Central memory CD8-positive, alpha-beta T cell (primary cell): ENCODE measurements around the gene PLA2G2D.
"Not testable (repeated sequence)": the region's sequence is repeated elsewhere in the genome, so short reads cannot be mapped to it uniquely, and the experiment has no call there.

Experiments
- ATAC-seq: fragments of 150-1000 bp; cut with Tn5 transposase; replicated peaks from 2 replicates; pipeline ENCODE4 v1.10.0; 2022; ENCODE audit warnings: mild to moderate bottlenecking, moderate FRiP score, moderate number of reproducible peaks; ENCODE audit not compliant: poor library complexity, severe bottlenecking; ENCODE audit errors: extremely low read depth
- DNase-seq, 2 donors: peaks; one replicate each; pipeline ENCODE4 v3.0.0; 2021; ENCODE audit warnings: low spot score in 2 of 2
- H3K27ac Mint-ChIP-seq: one replicate; pipeline ENCODE4 v1.8.0; 2022; ENCODE audit warnings: low read depth, mild to moderate bottlenecking, moderate library complexity, mixed read lengths
- H3K27me3 Mint-ChIP-seq: one replicate; pipeline ENCODE4 v1.8.0; 2022; ENCODE audit warnings: mixed read lengths
- H3K36me3 Mint-ChIP-seq: one replicate; pipeline ENCODE4 v1.8.0; 2022; ENCODE audit warnings: mild to moderate bottlenecking, moderate library complexity, mixed read lengths; ENCODE audit not compliant: insufficient read depth
- H3K4me1 Mint-ChIP-seq: one replicate; pipeline ENCODE4 v1.8.0; 2022; ENCODE audit warnings: mixed read lengths
- H3K4me3 Mint-ChIP-seq: one replicate; pipeline ENCODE4 v1.8.0; 2022; ENCODE audit warnings: mild to moderate bottlenecking, moderate library complexity, mixed read lengths
- H3K9me3 Mint-ChIP-seq: one replicate; pipeline ENCODE4 v1.8.0; 2022; ENCODE audit warnings: mixed read lengths

Gene PLA2G2D

DNA sequence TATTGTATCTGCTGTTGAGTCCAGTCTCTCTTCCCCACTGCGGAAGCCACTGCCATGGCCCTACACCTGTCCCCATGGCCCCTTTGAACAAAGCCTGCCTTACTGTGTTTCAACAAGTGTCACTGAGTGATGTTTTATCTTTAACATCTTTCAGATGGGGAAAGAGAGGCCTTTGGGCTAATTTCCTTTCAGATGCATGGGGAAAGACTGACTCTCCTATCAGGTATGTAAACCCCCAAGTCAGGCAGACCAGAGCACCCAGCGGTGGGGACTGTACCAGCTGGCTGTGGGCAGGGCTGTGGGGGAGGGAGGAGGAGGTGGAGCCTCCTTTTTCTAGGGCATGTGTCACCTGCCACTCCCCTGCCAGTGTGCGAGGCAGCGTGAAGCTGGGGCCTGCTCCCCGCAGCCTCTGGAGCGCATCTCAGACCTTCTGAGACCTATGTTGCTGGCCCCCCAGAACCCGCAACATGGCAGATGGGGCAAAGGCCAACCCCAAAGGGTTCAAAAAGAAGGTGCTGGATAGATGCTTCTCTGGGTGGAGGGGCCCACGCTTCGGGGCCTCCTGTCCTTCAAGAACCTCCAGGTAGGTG, 19.7 kb upstream of the PLA2G2D start, which contains the start of gene PLA2G2F:
Gene PLA2G2F, plus strand, starts transcription at position 363 of the 590 bp plus-strand sequence. Its CDS starts 105 bp downstream, at position 468.
- Mint-ChIP-seq H3K27ac (no peak within 1 kb of the TSS), H3K27me3 (peaks cover 19% of the 10 kb centered on the region), H3K4me1 (no peaks in the 10 kb centered on the region), H3K4me3 (no peak within 1 kb of the TSS), H3K36me3 (no peaks in the 10 kb centered on the region), H3K9me3 (no peaks in the 10 kb centered on the region)
- ATAC-seq (no peak), DNase-seq (no peak)

DNA sequence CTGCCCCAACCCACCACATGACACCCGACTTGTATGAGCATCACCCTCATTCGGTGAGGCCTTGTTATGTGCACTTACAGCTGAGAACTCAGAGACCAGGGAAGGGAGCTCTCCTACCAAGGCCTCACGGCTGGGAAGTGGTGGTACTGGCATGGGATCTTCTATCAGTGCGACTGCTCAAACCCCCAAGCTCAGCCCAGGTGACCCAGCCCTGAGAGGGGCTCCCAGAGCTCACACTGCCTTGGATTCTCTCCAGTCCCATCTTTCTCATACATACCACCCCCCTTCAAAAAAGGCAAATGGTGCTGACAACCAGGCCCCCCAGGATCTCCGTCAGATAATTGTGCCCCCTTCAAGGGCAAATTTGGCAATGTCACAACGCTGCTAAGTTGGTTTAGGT, 19.0 kb upstream of the PLA2G2D start:
- no peaks in the 10 kb centered on the region for H3K9me3 Mint-ChIP-seq
- no peaks in the 10 kb centered on the region for H3K36me3 Mint-ChIP-seq
- H3K27me3 Mint-ChIP-seq: peaks cover 25% of the 10 kb centered on the region
- no peak for DNase-seq
- no peaks in the 10 kb centered on the region for H3K4me1 Mint-ChIP-seq
- H3K27ac Mint-ChIP-seq: no peak overlapping the region
- no peak for ATAC-seq
- H3K4me3 Mint-ChIP-seq: no peak overlapping the region

DNA sequence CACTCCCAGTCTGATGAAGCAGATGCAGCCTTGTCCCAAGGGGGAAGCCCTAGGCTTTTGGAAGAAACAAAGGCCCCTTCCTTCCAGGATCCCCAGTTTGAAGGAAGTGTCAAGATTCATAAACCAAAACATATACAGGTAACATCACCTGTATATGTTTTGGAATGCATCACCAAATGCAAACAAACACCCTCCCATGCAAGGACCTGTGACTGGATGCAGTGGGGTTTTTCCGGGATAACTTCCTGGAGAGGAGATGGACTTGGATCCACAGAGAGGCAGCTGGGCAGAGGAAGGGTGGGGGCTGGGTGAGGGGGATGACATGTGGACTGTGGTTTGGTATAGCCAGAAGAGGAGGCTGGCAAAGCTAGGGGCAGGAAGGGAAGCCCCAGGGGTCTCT, 18.3 kb upstream of the PLA2G2D start:
- ATAC-seq (no peak), DNase-seq (no peak)
- Mint-ChIP-seq H3K9me3 (no peaks in the 10 kb centered on the region), H3K27me3 (peaks cover 28% of the 10 kb centered on the region), H3K27ac (no peak overlapping the region), H3K4me1 (no peaks in the 10 kb centered on the region), H3K4me3 (no peak overlapping the region), H3K36me3 (no peaks in the 10 kb centered on the region)

DNA sequence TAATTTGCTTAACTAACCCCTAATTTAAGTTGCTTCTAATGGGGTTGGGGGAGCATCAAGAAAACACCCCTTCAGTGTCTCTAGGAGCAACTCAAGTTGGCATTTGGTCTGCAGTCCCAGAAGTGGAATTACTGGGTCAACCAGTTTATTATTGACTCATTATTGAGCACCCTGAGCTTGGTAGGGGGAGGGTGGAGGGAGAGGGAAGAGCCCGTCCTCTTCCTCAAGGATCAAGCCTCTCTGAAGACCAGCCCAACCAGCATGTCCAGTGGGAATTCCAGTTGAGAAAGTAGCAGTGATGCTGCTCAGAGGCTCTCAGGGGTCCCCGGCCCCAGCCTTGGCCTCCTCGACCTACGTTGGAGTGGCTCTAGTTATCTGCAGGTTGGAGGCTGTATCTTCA, 17.7 kb upstream of the PLA2G2D start:
- no peaks in the 10 kb centered on the region for H3K9me3 Mint-ChIP-seq
- no peak overlapping the region for H3K4me3 Mint-ChIP-seq
- no peak for DNase-seq
- H3K4me1 Mint-ChIP-seq: no peaks in the 10 kb centered on the region
- no peak for ATAC-seq
- no peak overlapping the region for H3K27ac Mint-ChIP-seq
- H3K27me3 Mint-ChIP-seq: peaks cover 34% of the 10 kb centered on the region
- H3K36me3 Mint-ChIP-seq: no peaks in the 10 kb centered on the region

DNA sequence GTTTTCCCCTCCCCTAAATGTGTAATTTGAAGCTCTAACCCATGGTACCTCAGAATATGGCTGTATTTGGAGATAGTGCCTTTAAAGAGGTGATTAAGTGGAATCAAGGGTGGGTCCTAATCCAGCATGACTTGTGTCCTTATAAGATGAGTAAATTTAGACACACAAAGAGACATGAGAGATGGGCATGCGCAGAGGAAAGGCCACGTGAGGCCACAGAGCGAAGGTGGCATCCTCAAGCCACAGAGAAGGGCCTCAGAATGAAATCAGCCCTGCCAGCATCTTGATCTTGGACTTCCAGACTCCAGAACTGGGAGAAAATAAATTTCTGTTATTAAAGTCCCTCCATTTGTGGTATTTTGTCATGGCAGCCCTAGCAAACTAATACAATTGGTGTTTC, 16.9 kb upstream of the PLA2G2D start:
- DNase-seq: no peak
- no peak for ATAC-seq
- H3K27ac Mint-ChIP-seq: no peak overlapping the region
- H3K9me3 Mint-ChIP-seq: no peaks in the 10 kb centered on the region
- no peaks in the 10 kb centered on the region for H3K36me3 Mint-ChIP-seq
- peaks cover 37% of the 10 kb centered on the region for H3K27me3 Mint-ChIP-seq
- no peaks in the 10 kb centered on the region for H3K4me1 Mint-ChIP-seq
- no peak overlapping the region for H3K4me3 Mint-ChIP-seq

GRCh38 chr1:20134995-20135394, 15.7 kb upstream of the PLA2G2D start:
- no peaks in the 10 kb centered on the region for H3K4me1 Mint-ChIP-seq
- DNase-seq: no peak
- no peak for ATAC-seq
- H3K4me3 Mint-ChIP-seq: no peak overlapping the region
- H3K27me3 Mint-ChIP-seq: peaks cover 37% of the 10 kb centered on the region
- no peaks in the 10 kb centered on the region for H3K9me3 Mint-ChIP-seq
- H3K36me3 Mint-ChIP-seq: no peaks in the 10 kb centered on the region
- no peak overlapping the region for H3K27ac Mint-ChIP-seq

GRCh38 chr1:20130518-20130917, 11.2 kb upstream of the PLA2G2D start:
- ATAC-seq, H3K4me3 Mint-ChIP-seq, H3K36me3 Mint-ChIP-seq, DNase-seq, H3K4me1 Mint-ChIP-seq, H3K9me3 Mint-ChIP-seq, H3K27ac Mint-ChIP-seq: not testable (repeated sequence)
- H3K27me3 Mint-ChIP-seq: peaks cover 24% of the 10 kb centered on the region

DNA sequence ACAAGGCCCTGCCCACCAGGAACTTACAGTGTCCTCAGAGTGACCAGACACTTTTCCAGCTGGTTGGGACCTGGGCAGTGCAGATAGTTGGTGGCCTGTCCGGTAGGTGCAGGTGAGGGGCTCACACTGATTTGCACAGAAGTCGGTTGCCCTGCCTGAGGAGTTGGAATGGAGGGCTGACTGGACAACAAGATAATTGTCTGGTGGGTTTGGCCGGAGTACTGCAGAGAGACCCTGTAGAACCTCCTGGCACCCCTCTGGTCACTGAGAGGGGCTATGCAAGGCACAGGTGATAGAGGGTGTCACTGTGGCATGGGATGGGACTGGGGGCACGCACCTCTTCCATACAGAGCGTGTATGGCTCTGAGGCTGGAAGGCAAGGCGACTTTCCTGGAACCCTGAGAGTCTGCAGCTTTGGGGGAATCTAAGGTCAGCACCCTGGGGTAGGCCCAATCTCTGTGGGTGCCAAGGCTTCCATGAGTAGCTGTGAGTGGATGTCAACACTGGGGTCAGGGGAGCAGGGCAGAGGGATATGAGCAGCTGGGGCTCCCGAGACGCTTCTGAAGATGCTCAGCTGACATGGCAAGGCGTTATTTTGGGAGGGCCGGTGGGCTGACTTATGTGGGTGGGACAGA, 7.6 kb upstream of the PLA2G2D start:
- Mint-ChIP-seq H3K4me1 (no peaks in the 10 kb centered on the region), H3K36me3 (peaks cover 2% of the 10 kb centered on the region), H3K4me3 (no peak overlapping the region), H3K9me3 (no peaks in the 10 kb centered on the region), H3K27me3 (peaks cover 27% of the 10 kb centered on the region), H3K27ac (no peak overlapping the region)
- no peak for ATAC-seq
- no peak for DNase-seq

DNA sequence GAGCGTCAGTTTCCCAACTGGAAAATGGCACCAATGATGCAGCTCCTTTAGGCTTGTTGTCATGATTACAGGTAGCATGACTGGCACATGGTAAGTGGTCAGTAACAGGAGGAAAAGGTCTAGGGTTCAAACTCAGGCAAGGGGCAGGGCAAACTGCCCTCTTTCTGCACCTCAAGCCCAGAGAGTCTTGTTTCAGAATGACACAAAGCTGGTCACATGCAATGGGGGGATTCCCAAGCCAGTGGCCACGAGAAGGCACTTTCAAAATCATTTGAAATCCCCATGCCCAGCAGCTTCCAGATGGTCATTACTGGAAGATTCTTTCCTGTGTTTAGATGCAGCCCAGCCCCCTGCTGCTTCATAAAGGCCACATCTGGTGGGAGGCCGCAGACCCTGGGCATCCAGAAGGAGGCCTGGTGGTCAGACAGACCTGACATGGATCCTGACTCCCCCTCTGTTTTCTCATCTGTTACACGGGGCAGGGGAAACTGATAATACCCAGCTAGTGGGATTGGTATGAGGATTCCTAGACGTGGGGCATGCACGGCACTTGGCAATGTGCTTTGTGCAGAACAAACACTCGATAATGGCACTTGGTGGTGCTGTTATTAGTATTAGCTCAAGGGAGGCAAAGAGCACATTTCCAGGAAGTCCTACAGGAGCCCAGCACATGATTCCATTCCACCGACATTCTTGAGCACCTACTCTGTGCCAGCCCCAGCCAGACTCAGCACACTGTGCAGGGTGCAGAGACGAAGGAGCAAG, 6.9 kb upstream of the PLA2G2D start:
- peaks cover 31% of the 10 kb centered on the region for H3K27me3 Mint-ChIP-seq
- peaks cover 2% of the 10 kb centered on the region for H3K36me3 Mint-ChIP-seq
- H3K4me3 Mint-ChIP-seq: no peak overlapping the region
- no peaks in the 10 kb centered on the region for H3K9me3 Mint-ChIP-seq
- no peak overlapping the region for H3K27ac Mint-ChIP-seq
- DNase-seq (no peak), ATAC-seq (no peak)
- H3K4me1 Mint-ChIP-seq: no peaks in the 10 kb centered on the region

GRCh38 chr1:20125100-20125499, 5.8 kb upstream of the PLA2G2D start:
- H3K9me3 Mint-ChIP-seq: no peaks in the 10 kb centered on the region
- DNase-seq (no peak), ATAC-seq (no peak)
- H3K4me1 Mint-ChIP-seq: no peaks in the 10 kb centered on the region
- peaks cover 2% of the 10 kb centered on the region for H3K36me3 Mint-ChIP-seq
- H3K27me3 Mint-ChIP-seq: peaks cover 41% of the 10 kb centered on the region
- H3K4me3 Mint-ChIP-seq: no peak overlapping the region
- H3K27ac Mint-ChIP-seq: no peak overlapping the region

DNA sequence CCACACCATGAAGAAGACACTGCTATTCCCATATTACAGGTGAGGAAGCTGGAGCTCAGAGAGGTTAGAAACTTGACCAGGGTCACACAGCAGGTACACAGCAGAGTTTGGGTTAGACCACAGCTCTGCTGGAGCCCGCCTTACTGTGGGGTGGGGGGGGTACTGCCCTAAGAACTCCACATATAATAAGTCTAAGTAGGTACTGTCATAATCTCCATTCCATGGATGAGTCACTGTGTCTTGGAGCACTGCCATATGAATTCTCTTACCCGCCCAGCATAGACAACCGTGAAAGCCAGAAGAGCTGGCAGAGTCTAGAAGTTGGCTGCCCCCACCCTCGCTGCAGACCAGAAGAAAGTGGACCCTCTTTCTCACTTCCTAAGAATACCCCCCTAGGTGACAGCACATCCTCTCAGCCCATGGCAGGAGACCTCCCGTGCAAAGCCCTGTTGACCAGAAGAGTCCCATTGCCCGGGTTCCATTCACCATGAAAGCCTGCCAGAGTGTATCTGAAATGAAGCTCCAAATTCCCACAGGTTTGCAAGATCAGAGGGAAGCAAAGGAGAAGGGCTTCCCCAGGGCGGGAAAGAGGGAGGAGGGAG, 5.2 kb upstream of the PLA2G2D start:
- H3K36me3 Mint-ChIP-seq: peaks cover 2% of the 10 kb centered on the region
- H3K9me3 Mint-ChIP-seq: no peaks in the 10 kb centered on the region
- DNase-seq (no peak), ATAC-seq (no peak)
- no peak overlapping the region for H3K27ac Mint-ChIP-seq
- H3K4me1 Mint-ChIP-seq: no peaks in the 10 kb centered on the region
- H3K4me3 Mint-ChIP-seq: no peak overlapping the region
- H3K27me3 Mint-ChIP-seq: peaks cover 47% of the 10 kb centered on the region

DNA sequence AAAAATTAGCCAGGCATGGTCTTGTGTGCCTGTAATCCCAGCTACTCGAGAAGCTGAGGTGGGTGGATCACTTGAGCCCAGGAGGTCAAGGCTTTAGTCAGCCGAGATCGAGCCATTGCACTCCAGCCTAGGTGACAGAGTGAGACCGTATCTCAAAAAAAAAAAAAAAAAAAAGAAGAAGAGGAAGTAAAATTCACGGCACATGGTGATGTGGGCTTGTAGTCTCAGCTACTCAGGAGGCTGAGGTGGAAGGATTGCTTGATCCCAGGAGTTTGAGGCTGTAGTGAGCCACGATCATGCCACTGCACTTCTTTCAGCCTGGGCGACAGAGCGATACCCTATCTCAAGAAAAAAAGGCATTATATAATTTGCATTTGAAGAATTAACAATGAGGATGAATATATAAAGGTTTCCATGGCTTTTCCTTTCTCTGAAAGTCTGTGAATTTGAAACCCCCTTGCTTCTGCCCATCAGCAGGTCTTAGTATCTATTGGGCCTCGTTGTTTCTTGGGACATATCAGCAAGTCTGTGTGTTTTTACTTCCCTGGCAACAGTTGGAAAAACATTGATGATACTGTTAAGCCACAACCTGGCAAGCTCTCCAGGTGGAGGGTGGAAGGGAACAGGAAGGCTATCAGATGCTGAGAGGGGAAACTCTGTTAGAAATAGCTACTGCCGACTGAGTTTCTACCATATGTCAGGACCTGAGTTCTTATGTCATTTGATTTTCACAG, 4.6 kb upstream of the PLA2G2D start:
- Mint-ChIP-seq H3K4me3 (no peak overlapping the region), H3K9me3 (no peaks in the 10 kb centered on the region), H3K4me1 (no peaks in the 10 kb centered on the region), H3K36me3 (peaks cover 2% of the 10 kb centered on the region), H3K27ac (no peak overlapping the region), H3K27me3 (peaks cover 49% of the 10 kb centered on the region)
- ATAC-seq: no peak
- DNase-seq: no peak
